ENCODE data around the gene PRSS16.

The PRSS16 gene

GRCh38 chr6:27267857-27268434 lies 20.4 kb downstream of the PRSS16 start:
- Histone ChIP-seq H3K4me3 (ENCODE audit: low read depth, low read length, poor library complexity, severe bottlenecking) (no peak overlapping the region), H3F3A (ENCODE audit: insufficient read depth, low read length) (no peaks in the 10 kb centered on the region), H4K20me1 (ENCODE audit: insufficient read depth, low read length) (no peaks in the 10 kb centered on the region), H3K79me2 (ENCODE audit: insufficient read depth, low read length) (no peaks in the 10 kb centered on the region), H3K9ac (ENCODE audit: low read length) (no peak overlapping the region), H3K9me2 (ENCODE audit: low read depth, low read length) (no peaks in the 10 kb centered on the region), H3K27ac (ENCODE audit: low read depth, low read length, poor library complexity, severe bottlenecking) (no peak overlapping the region), H3K9me3 (ENCODE audit: low read length) (no peaks in the 10 kb centered on the region), H3K27me3 (ENCODE audit: insufficient read depth, low read length) (no peaks in the 10 kb centered on the region), H2AFZ (ENCODE audit: low read length) (no peak overlapping the region), H3K36me3 (ENCODE audit: insufficient read depth, low read length) (no peaks in the 10 kb centered on the region), H3K4me1 (ENCODE audit: insufficient read depth, low read length, severe bottlenecking) (no peaks in the 10 kb centered on the region), H3K4me2 (ENCODE audit: low read length) (no peak overlapping the region)
- TF ChIP-seq EZH2 (IDR thresholded peaks at IDR 0.05; ENCODE audit: borderline replicate concordance, low read length) (no peak), CTCF (IDR thresholded peaks at IDR 0.05; ENCODE audit: low read length) (no peak)

DNA sequence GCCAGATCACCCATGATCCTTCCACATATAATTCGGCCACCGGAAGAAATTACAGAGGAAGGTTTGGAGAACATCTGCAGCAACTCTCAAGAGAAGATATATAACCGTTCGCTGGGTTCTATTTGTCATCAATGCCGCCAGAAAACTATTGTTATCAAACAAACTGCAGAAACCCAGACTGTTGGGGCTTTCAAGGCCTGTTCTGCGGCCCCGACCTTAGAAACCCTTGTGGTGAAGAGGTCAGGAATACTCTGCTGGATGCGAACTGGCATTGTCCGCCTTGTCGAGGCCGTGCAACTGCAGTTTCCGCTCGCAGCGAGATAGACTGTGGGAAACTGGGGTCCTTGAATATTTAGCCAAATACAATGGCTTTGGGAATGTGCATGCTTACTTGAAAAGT lies 21.3 kb downstream of the PRSS16 start:
- Histone ChIP-seq H3K36me3 (ENCODE audit: insufficient read depth, low read length) (no peaks in the 10 kb centered on the region), H3K9me3 (ENCODE audit: low read length) (no peaks in the 10 kb centered on the region), H3K27ac (ENCODE audit: low read depth, low read length, poor library complexity, severe bottlenecking) (no peak overlapping the region), H4K20me1 (ENCODE audit: insufficient read depth, low read length) (no peaks in the 10 kb centered on the region), H3K4me1 (ENCODE audit: insufficient read depth, low read length, severe bottlenecking) (no peaks in the 10 kb centered on the region), H3K79me2 (ENCODE audit: insufficient read depth, low read length) (no peaks in the 10 kb centered on the region), H3K4me2 (ENCODE audit: low read length) (no peak overlapping the region), H3K4me3 (ENCODE audit: low read depth, low read length, poor library complexity, severe bottlenecking) (no peak overlapping the region), H3K9me2 (ENCODE audit: low read depth, low read length) (no peaks in the 10 kb centered on the region), H3F3A (ENCODE audit: insufficient read depth, low read length) (no peaks in the 10 kb centered on the region), H2AFZ (ENCODE audit: low read length) (no peak overlapping the region), H3K27me3 (ENCODE audit: insufficient read depth, low read length) (no peaks in the 10 kb centered on the region), H3K9ac (ENCODE audit: low read length) (no peak overlapping the region)
- TF ChIP-seq CTCF (IDR thresholded peaks at IDR 0.05; ENCODE audit: low read length) (no peak), EZH2 (IDR thresholded peaks at IDR 0.05; ENCODE audit: borderline replicate concordance, low read length) (no peak)

DNA sequence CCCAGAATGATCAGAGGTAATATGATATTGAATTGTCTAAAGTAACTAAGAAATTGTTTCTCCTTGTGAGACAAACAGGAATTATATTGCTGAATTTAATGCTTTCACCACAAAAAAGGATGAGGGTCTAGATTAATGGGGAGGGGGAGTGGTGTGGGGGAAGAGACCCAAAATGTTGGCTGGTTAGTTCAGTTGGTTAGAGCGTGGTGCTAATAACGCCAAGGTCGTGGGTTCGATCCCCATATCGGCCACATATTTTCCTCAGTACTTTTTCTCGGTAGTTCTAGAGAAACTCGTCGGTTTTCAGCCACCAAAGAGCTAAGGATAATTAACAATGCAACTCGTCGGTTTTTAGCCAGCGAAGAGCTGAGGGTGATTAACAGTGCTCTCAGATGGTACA lies 26.3 kb downstream of the PRSS16 start:
- H3F3A ChIP-seq (ENCODE audit: insufficient read depth, low read length) = no peaks in the 10 kb centered on the region
- H3K36me3 ChIP-seq (ENCODE audit: insufficient read depth, low read length) = no peaks in the 10 kb centered on the region
- H3K9ac ChIP-seq (ENCODE audit: low read length) = no peak overlapping the region
- no peaks in the 10 kb centered on the region for H3K4me1 ChIP-seq (ENCODE audit: insufficient read depth, low read length, severe bottlenecking)
- no peaks in the 10 kb centered on the region for H3K9me3 ChIP-seq (ENCODE audit: low read length)
- no peaks in the 10 kb centered on the region for H3K79me2 ChIP-seq (ENCODE audit: insufficient read depth, low read length)
- H3K9me2 ChIP-seq (ENCODE audit: low read depth, low read length) = no peaks in the 10 kb centered on the region
- no peak overlapping the region for H3K4me2 ChIP-seq (ENCODE audit: low read length)
- H3K4me3 ChIP-seq (ENCODE audit: low read depth, low read length, poor library complexity, severe bottlenecking) = no peak overlapping the region
- no peaks in the 10 kb centered on the region for H3K27me3 ChIP-seq (ENCODE audit: insufficient read depth, low read length)
- H4K20me1 ChIP-seq (ENCODE audit: insufficient read depth, low read length) = no peaks in the 10 kb centered on the region
- no peak overlapping the region for H2AFZ ChIP-seq (ENCODE audit: low read length)
- H3K27ac ChIP-seq (ENCODE audit: low read depth, low read length, poor library complexity, severe bottlenecking) = no peak overlapping the region
- no peak for TF ChIP-seq CTCF (IDR thresholded peaks at IDR 0.05; ENCODE audit: low read length)
- TF ChIP-seq EZH2 (IDR thresholded peaks at IDR 0.05; ENCODE audit: borderline replicate concordance, low read length) = no peak
